NB4 (cell line): Measurements from ENCODE around the gene ADAP1.

Experiments used
- MYC ChIP-seq: IDR thresholded peaks from 2 replicates; pipeline ENCODE4 v1.6.1; 2011; ENCODE audit warnings: low read depth, low read length
- POLR2A ChIP-seq: IDR thresholded peaks from 2 replicates; pipeline ENCODE4 v1.6.1; 2011; ENCODE audit warnings: mild to moderate bottlenecking; ENCODE audit not compliant: insufficient read length; ENCODE audit errors: extremely low read depth
- TF ChIP-seq, protein P1 (sequence below): IDR thresholded peaks from one replicate; pipeline ENCODE4 v1.5.1; 2012; ENCODE audit warnings: low read depth, low read length
- TF ChIP-seq, protein P2 (sequence below): IDR thresholded peaks from 2 replicates; pipeline ENCODE4 v1.6.1; 2011; ENCODE audit warnings: low read depth, low read length

DNA sequence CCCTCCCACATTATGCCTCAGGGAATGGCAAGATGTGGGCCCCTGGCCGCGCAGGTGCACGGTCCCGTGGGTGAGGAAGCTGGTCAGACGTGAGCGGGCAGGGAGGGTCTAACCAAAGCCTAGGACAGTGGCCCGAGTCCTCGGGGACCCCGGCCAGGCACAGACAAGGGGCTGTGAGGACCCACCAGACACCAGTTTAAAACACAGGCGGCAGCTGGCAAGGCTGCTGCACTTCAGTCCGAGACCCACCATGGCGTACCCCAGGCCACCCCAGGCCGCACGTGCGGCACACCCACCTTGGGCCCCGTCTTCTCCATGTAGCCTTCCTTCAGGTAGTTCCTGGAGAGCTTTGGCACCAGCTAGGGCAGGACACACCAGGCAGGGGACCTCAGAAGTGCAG lies 54.7 kb downstream of the ADAP1 start:
- TF ChIP-seq, protein P1, sequence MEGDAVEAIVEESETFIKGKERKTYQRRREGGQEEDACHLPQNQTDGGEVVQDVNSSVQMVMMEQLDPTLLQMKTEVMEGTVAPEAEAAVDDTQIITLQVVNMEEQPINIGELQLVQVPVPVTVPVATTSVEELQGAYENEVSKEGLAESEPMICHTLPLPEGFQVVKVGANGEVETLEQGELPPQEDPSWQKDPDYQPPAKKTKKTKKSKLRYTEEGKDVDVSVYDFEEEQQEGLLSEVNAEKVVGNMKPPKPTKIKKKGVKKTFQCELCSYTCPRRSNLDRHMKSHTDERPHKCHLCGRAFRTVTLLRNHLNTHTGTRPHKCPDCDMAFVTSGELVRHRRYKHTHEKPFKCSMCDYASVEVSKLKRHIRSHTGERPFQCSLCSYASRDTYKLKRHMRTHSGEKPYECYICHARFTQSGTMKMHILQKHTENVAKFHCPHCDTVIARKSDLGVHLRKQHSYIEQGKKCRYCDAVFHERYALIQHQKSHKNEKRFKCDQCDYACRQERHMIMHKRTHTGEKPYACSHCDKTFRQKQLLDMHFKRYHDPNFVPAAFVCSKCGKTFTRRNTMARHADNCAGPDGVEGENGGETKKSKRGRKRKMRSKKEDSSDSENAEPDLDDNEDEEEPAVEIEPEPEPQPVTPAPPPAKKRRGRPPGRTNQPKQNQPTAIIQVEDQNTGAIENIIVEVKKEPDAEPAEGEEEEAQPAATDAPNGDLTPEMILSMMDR, result no peak
- TF ChIP-seq POLR2A, result no peak
- TF ChIP-seq, protein P2, sequence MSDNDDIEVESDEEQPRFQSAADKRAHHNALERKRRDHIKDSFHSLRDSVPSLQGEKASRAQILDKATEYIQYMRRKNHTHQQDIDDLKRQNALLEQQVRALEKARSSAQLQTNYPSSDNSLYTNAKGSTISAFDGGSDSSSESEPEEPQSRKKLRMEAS, result no peak
- TF ChIP-seq MYC, result no peak
